GM18508 (cell line): ENCODE results near the gene SMIM36.
"Not testable (repeated sequence)": the region's sequence is repeated elsewhere in the genome, so short reads cannot be mapped to it uniquely, and the experiment has no call there.

Experiments used
- ATAC-seq: cut with Tn5 transposase; IDR thresholded peaks from one replicate; pipeline ENCODE4 v1.9.1; 2021; ENCODE audit warnings: moderate number of reproducible peaks; ENCODE audit not compliant: insufficient read depth, unreplicated experiment

SMIM36 gene

DNA sequence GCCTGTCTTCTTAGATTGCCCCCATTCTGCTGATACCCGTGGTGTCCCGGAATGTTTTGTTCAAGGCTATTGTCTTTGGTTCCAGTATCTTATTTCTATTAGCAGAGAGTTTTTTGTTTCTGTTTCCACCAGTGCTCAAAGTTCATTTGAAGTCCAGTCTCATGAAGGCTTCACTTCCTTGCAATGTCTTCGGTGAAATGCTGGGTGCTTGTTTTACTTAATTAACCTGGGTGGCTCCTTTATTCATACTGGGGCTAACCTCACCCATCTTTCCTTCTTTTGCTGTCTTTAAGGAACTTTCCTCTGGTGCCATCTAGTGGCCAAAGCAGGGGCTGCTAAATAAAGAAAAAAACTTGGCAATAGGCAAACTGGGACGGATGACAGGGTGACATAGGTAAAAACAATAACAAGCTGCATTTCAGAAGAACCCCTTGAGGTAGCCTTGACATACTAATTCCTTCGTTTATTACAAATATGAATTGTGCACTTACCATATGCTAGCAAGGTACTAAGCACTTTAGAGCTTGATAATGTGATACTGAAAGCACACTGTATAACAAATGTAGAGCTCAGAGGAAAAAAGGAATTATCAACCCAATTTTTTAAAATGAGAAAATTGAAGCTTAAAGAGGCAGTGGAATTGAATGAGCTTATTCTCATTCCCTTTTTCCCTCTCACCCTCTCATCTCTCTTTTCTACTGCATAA, 2.8 kb upstream of the SMIM36 start:
- peak; percentile 69 for ATAC-seq

DNA sequence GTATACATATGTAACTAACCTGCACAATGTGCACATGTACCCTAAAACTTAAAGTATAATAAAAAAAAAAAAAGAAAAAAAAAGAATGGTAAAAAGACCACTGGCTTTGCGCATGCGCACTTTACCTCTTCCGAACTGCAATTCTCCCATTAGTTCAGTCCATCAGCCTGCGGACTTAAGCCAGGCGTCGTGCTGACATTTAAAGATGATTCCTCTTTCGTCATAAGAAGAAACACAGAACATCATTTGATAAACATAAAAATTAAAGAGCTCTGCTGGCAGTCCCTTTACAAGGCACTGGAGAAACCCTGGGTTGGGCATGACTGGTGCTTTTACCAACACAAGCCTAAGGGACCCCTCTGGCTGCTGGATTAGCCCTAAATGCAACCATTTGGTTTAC, 3.6 kb downstream of the SMIM36 start:
- not testable (repeated sequence) for ATAC-seq

DNA sequence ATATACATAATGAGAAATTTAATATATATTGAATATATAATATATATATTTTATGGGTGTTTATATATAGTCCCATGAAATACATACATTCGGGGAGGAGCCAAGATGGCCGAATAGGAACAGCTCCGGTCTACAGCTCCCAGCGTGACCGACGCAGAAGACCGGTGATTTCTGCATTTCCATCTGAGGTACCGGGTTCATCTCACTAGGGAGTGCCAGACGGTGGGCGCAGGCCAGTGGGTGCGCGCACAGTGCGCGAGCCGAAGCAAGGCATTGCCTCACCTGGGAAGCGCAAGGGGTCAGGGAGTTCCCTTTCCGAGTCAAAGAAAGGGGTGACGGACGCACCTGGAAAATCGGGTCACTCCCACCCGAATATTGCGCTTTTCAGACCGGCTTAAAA, 9.6 kb downstream of the SMIM36 start:
- not testable (repeated sequence) for ATAC-seq

DNA sequence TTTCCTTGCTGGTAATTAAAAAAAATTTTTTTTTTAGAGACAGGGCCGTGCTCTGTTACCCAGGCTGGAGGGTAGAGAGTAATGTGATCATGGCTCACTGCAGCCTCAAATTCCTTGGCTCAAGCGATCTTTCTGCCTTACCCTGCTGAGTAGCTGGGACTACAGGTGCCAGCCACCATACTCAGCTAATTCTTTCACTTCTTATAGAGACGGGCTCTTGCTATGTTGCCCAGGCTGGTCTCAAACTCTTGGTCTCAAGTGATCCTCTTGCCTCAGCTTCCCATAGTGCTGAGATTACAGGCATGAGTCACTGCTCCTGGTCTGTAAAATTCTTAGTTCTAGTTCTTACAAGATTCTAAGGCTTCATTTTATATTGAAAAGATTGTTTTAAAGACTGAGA, 11.1 kb downstream of the SMIM36 start:
- no peak for ATAC-seq

DNA sequence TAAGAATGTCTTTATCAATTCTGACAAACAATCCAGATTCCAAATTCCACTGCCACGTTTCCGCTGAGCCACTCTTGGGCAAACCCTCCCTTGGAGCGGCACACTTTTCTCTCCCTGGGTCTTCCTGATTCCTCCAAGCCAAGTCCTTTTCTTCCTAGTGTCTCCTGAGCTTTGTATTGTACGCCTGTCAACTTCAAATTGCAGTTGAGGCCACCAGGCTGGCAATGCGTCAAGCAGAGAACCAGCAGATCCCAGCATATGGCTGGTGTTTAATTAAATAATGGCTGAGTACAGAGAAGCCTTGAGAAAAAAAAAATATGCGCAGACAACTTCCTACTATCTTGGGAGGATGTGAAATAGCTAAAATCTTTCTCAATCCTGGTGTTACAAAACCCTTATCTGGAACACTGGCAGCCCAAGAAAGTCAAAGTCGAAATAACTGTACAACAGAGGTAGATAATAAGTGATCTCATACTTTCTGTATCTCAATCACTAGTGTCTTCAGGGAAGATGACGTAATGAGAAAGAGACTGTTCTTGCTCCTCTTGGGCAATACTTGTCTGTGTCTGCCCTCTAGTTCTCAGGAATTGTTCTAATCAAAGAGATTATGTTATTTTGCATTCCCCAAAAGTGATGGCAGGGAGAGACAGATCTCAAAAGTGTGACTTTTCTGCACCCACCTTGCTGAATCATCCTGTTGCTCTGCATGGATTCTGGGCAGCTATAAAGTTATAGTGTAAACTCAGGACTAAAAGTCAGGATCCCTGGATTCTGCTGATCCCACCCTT, 15.0 kb downstream of the SMIM36 start:
- ATAC-seq, result no peak

DNA sequence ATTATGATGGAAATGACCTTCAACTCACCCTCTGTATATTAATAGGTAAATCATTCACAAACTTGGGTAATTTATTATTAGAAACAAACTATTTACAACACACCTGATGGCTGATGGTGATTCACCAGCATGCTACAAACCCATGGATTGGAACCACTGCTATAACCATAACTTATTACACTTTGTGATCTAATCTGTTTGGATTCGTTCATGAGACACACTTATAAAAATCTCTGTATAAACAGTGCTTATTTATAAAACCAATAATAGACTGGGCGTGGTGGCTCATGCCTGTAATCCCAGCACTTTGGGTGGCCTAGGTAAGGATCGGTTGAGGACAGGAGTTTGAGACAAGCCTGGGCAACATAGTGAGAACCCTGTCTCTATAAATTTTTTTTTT, 16.0 kb downstream of the SMIM36 start:
- ATAC-seq, result no peak

DNA sequence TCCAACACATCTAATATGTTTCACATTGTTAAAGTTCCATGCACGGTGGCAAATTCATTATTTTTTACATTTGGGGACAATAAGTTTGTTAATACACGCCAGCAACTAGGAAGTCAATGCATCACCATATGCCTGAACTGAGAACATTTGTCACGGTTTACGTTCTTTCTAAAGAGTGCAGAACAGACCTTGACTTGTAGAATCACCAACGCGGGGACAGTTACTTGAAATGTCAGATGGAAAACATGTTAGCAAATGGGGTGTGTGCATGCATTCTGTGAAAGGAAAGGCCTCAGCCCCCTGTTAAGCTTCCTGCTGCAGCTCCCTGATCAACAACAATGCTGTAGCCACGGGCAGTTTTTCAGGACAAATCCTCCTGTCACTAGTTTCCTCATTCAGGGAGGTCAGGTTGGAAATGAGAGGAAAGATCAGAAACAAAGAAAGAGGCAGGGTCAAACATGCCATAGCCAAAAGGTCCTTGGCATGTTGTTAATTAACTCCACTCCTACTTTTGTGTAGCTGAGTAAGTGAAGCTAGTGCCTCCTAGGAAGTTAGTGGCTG, 18.4 kb downstream of the SMIM36 start:
- no peak for ATAC-seq

DNA sequence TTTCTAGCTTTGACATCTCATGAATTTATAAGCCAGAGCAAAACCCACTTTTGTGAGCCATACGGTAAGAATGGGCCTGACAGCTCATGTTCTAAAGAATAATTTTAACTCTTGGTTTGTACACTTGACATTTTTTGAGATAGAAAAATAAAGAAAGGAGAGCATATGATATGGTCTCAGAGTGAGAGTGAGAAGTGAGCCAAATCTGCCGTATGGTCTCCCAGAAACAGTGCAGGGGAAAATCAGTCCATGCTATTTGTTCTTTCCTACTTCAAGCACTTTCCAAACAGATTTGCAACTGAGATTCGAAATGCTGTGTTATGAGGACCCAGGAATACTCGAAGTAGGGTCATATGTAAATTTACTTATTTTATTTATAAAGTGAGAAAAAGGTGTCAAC, 20.9 kb downstream of the SMIM36 start:
- no peak for ATAC-seq

DNA sequence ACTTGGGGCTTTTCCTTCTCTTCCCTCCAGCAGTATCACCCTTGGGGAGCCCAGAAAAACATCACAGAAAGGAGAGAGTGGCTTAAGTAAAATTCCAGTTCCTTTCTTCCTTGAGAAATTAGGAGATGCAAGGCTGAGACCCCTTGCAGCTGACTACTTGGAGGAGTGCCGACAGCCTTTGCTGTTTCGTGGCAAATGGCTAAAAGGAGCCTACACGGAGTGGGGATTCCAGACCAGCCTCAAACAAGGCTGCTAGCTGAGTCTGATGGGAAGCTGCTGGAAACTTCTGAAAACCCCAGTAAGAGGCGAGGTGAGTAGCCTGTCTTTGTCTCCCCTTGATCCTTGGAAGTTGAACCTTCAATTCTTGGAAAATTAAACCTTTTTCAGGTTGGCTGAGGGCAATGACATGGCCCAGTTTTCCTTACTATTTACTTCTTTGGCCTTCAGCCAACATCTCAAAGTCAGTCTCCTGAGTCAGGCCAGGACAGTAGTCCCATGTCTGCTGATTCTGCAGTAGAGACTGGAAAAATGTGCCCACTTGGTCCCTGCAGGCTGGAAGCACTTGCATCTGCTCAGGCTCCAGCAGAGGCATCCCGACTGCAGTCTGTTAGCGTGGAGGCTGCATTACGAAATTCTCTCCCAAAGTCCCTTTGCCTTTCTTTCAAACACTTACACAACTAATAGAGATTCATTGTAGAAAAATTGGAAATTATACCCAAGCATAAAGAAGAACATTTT, 23.4 kb downstream of the SMIM36 start:
- no peak for ATAC-seq

DNA sequence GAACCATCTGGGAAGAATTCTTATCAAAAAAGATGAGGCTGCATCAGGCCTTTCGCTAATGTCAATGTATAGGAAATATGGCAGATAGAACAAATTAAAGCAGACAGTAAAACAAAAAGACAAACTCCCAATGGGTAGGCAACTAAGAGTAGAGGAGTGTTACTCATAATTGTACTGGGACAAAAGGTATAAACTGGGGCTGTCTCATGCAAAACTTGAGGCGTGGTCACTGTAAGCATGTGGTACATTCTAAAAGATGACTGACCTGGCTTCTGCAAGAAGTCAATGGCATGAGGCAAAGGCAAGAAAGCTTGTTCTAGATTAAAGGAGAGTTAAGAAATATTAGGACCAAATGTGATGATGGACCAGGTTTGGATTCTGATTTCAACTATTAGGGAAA, 26.7 kb downstream of the SMIM36 start:
- no peak for ATAC-seq

DNA sequence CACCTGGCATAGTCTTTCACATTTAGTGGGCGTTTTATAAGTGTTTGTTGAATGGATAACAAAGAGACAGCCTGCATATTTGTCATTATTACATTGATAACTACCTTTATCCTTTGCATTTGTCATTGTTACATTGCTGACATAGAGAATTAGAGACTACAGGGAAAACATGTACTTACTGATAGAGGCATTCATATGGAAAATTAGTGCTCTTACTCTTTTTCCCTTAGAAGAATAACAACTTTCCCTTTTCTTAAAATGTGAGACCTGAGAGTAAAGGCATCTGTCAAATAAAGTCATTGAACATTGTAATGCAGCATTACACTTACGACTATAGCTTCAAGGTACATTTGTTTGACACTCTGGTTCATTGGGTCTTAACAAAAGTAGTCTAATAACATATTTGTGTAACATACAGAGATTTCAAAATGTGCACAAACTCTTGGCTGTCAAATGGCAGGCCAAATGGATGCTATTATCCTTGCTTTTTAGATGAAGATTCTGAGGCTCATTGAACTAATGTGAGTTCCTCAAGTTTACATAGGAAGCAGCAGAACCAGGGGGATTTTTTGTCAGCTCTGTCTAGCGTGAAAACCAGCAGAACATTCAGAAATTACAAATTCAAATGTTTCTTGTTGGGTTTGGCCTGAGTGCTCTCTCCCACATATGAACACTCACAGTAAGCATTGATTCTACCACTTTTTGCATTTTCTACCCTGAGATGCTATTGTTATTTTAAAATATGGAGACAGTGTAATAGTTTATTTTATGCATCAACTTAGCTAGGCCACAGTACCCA, 28.5 kb downstream of the SMIM36 start:
- no peak for ATAC-seq

DNA sequence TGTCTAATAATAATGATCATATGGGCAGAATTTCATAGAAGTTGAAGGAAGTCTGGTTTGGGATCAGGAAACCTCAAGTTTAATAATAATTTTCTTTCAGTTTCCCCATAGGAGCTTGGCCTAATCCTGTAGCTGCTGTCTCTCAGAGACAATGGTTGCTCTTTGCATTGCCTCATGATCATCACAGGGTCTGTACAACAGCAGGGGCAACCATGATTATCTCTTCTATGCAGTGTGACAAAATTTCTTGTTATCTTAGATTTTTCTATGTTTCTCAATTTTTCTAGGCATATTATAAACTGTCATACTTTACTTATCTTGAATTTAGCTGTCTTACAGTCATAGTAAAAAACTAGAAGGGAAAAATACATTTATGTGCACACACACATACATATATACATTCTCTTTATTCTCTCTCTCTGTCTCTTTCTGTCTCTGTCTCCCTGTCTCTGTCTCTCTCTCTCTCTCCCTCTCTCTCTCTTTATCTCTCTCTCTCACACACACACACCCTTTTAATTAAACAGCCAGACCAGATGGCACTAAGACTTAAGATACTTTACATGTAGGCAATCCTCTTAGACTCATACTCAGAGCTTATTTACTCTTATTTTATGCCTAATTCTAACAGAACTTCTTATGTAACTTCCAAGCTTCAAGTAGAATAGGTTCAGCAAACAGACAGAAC, 30.5 kb downstream of the SMIM36 start:
- ATAC-seq, result no peak

DNA sequence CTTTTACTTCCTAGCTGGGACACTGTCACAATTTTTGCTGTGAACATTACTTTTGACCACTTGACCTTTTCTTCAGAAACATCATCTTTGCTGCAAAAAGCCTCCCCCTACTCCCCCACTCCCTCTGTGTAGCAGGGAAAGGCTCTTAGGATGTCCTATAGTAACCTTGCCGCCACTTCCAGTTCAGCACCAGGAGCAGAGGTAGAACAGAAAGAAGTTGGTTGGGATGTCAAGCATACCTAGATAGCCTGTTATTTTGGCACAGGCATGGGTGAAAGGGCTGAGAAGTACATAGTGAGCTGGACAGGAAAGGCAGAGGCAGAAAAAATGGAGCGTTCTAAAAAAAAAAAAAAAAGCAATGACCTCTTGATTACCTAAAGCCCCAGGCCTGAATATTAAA, 31.3 kb downstream of the SMIM36 start:
- no peak for ATAC-seq

DNA sequence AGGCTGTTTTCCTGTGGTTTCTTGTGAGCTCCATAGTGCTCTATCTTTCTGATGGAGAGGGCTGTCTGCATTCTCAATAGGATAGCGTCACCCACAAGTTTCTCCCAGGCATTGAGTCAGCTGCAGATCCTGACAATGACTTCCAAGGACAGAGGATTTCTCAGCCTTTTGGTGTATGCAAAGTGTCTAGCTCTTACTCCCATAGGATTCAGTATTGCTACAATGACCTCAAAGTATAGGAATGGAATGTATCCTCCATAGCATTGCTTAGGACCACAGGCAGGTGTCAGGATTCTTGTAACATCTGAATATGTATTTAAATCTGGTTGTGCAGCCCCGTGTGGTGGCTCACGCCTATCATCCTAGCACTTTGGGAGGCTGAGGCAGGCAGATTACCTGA, 32.3 kb downstream of the SMIM36 start:
- no peak for ATAC-seq

DNA sequence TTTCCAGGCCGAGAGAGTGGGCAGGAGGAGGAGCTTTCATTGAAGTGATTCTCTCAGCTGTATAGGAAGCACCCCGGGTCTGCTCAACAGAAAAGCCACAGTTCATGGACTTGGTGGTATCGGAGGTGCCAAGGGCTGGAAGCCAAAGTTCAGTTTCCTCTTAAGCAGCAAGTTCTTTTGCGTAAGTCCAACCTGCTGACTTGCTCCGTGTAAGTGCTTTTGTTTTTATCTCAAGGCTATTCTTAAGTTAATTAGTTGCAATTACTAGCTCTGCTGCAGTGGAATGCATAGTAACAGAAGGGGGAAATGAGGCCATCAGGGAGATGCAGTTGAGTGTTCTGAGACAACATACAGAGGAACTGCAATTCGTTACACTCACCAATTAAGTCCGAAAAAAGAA, 44.6 kb downstream of the SMIM36 start:
- ATAC-seq, result no peak

DNA sequence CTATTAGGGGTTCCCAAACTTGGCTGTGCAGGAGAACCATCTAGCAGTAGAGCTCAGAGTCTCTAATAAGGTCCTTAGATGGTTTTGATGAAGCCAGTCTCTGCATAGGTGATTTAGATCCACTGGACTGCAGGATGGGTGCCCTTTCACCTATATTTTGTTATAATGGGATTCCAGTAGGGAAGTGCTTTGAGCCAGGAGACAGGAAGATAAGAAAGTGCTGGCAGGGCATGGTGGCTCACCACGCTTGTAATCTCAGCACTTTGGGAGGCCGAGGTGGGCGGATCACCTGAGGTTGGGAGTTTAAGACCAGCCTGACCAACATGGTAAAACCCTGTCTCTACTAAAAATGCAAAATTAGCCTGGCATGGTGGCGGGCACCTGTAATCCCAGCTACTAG, 45.5 kb downstream of the SMIM36 start:
- ATAC-seq, result not testable (repeated sequence)

DNA sequence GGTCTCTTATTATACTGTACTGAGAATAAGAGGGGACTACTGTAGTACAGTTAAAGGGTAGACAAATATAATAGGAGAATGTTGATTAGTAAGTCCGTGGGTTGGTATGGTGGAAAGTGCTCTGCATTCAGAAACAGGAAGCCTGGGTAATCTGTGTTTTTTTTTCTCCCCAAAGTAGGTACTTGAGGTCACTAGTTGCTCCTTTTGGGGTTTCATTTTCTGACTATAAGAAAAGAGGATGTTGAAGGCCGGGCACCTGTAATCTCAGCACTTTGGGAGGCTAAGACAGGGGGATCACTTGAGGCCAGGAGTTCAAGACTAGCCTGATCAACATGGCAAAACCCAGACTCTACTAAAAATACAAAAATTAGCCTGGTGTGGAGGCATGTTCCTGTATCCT, 47.7 kb downstream of the SMIM36 start:
- ATAC-seq, result no peak

DNA sequence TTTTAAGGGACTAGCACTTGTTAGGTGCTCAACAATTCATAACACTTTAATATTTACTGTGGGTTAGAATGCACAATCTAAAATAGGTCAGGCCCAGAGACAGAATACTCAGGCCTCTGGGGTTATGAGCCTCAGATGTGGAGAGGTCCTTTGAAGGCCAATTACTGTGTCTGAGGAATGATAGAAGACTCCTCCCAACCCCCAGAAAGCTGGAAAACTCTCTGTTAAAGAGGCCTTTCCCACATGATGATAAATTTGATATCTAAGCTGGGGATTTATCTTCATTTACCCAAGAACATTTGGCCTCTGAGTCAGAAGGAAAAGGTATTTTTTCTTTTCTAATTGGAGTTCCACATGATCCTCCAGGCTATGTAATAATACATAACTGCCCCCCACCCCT, 48.5 kb downstream of the SMIM36 start:
- no peak for ATAC-seq

DNA sequence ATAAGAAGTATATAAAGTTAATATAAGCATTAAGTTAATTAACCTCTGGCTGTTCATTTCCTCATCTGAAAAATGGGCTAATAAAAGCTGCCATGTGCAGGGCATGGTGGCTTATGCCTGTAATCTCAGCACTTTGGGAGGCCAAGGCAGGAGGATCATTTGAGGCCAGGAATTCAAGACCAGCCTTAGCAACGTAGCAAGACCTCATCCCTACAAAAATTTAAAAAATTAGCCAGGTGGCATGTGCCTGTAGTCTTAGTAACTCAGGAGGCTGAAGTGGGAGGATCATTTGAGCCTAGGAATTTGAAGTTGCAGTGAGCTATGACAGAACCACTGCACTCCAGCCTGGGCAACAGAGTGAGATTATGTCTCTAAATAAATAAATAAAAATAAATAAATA, 49.0 kb downstream of the SMIM36 start:
- no peak for ATAC-seq

DNA sequence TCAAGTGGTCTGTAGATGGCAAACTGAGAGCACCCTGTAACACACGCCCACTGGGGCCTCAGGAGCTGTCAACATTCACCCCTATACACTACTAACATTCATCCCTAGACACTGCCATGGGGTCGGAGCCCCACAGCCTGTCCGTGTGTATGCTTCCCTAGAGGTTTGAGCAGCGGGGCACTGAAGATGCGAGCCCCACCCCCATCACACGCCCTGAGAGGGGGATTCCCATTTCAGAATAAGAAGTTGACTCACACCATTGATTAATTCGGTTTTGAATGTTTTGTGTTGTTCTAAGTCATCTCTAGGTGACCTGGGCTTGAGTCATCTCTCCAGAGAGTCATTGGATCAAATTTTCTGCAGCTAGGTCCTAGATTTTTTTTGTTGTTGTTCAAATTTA, 52.3 kb downstream of the SMIM36 start:
- peak; percentile 53 for ATAC-seq
